HG02678 (cell line): ENCODE measurements around the gene RCSD1.

Experiments
- ATAC-seq: cut with Tn5 transposase; IDR thresholded peaks from one replicate; pipeline ENCODE4 v1.9.1; 2021; ENCODE audit warnings: mild to moderate bottlenecking, moderate library complexity; ENCODE audit not compliant: unreplicated experiment

The RCSD1 gene

DNA sequence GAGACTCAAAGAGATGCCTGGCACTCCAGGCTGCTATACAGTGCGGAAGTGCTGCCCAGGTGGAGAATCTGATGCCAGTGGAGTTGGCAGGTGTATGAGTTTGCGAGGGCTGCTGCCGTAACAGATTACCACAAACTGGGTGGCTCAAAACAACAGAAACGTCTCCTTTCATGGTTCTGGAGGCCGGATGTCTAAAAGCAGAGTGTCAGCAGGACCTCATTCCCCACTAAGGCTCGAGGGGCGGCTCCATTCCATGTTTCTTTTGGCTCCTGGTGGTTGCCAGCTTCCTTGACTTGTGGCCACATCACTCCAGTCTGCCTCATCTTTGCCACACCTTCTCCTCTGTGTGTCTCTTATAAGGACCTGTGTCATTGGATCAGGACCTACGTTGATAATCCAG is 10.0 kb downstream of the RCSD1 start:
- ATAC-seq, result no peak

DNA sequence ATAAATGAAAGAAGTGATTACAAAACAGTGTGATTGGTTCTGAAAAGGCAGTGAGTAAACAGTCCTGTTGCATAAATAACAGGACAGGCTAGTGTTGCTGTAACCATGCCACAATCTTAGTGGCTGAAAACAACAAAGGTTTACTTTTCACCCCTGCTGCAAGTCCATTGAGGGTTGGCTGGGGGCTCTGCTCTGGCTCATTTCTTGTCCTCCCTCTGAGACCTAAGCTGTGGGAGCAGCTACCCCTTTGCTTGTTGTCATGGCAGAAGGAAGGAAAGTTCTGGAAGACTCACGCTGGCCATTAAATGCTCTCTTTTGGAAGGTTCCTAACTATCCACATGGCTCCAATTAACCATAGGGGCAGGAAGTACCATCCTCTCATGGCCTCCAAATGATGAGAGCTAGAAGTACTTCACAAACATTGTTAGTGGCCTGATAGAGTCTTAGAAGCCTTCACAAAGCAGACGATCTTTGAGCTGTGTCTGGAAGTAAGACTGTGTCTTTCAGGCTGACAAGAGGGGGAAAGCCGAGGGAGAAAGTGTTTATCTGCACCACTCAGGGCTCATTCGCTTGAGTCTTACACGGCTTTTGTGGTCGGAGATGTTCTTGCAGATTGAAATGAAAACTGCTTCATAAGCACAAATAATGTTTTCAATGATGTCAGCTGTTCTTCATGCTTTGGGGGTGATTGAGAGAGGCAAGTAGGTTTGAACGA is 11.9 kb downstream of the RCSD1 start:
- no peak for ATAC-seq

DNA sequence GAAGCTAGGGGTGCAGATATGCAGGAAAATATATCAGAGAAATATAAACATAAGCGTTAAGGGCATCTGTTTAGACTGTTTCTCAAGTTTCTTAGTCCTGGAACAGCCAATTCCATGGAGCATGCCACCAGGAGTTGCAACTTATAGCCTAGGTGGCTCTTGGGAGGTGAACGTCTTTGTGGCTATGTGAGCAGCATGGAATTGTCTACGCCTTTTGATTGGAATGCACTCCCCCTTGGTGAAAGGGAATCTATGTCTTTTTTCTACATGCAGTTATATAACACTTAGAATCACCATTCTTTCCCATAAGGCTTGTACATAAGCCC is 12.4 kb downstream of the RCSD1 start:
- no peak for ATAC-seq

DNA sequence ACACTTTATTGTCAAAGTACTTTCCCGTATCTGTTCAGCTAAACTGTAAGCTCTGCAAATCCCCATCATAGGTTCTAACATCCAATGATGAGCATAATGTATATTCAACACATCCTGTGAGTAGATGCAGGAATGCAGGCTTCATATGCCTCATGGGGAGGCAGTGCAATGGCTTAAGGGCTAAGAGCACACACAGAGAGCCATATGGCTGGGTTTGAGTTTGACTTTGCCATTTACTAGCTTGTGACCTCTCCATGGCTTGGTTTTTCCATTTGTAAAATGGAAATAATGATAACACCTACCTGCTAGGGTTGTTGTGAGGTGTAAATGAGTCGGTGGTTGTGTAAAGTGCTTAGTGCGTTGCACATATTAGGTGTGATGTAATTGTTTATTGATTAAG is 13.4 kb downstream of the RCSD1 start:
- no peak for ATAC-seq

DNA sequence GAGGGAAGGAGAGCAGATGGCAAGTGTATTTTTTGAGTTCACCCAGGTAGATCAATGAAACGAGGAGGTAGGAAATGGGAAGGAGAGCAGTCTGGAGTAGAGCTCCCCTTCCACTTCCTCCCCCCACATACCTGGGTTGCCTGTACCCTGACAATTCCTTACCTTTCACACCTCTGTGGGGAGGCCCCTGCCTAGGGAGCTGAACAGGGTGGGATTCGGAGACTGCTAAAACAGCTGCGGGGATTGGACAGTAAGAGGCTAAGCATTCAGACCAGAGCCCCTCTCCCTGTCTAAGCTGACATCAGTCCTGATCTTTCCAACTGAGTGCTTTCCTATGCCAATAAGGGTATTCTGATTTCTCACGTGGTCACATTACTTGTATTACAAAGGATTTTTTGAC is 14.5 kb downstream of the RCSD1 start:
- ATAC-seq, result no peak

DNA sequence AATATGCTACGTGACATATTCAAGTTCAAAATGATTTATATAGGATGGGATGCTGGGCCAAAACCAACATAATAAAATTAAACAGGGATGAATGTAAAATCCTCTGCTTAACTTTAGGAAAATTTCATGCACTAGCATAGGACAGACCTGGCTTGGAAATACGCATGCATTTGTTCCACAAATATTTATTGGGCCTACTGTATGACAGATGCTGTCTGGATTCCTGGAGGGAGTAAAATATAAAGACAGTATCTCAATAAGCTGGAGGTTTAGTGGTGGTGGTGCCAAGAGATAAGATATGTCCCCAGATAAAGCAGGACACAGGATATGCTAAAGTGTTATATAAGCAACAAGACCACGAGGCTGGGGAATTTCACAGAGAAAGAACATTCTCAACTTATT is 15.1 kb downstream of the RCSD1 start:
- no peak for ATAC-seq

DNA sequence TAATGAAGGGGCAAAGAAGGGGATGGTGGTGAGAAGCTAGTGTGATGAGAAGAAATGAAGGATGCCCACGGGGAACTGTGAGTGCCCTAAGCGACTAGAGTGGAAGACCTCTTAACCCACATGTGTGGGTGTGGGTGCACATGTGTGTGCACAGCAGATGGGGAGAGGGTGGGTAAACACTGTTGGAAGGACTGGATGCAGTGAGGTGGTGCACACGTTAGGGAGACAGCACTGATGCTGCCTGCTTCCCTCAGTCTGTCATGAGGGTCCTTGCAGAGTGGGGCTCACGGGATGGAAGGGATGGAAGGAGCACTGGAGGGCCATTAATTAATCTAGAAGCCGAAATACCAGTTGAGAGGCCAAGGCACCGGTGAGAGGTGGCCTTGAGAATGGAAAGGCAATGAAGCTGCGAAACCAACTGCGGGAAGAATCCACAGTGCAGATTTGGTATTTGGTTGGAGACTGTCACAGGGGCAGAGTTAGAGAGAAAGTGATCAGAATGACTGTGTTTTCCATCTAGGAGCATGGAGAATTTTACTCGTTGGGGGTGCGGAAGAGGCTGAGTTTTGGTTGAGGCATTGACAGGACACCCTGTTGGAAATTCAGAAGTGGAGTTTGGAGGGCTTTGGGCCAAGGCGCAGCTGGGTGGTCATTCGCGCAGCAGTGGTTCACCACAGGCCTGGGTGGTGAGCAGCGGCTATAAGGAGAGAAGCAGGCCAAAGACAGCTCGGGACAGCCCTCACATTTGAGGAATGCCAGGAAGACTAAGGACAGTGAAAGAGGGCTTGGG is 15.8 kb downstream of the RCSD1 start:
- no peak for ATAC-seq

DNA sequence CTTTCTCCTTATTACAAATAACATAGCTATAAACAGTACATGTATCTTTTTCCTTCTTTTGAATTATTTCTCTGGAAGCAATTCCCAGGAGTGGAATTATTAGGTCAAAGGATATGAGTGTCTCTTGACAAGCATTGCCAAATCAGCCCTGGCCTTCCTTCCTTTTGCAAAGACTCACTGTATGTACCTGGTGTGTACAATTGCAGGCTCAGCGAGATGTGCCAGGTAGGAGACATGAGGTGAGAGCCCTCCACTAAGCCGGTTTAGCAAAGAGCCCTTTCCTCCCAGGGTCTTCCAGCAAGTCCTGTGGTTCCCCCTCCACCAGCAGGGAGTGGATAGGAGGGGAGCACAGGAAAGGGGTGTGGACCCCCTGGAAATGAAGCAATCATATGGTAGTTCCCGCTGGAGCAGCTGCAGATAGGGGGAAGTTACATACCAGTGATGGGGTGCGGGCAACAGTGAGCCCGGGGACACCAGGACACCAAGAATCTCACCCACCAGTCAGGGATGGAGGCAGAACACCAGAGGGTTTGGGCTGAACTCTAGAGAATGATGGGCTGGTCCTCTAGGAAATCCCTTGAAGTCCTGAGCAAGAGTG is 18.3 kb downstream of the RCSD1 start:
- no peak for ATAC-seq

DNA sequence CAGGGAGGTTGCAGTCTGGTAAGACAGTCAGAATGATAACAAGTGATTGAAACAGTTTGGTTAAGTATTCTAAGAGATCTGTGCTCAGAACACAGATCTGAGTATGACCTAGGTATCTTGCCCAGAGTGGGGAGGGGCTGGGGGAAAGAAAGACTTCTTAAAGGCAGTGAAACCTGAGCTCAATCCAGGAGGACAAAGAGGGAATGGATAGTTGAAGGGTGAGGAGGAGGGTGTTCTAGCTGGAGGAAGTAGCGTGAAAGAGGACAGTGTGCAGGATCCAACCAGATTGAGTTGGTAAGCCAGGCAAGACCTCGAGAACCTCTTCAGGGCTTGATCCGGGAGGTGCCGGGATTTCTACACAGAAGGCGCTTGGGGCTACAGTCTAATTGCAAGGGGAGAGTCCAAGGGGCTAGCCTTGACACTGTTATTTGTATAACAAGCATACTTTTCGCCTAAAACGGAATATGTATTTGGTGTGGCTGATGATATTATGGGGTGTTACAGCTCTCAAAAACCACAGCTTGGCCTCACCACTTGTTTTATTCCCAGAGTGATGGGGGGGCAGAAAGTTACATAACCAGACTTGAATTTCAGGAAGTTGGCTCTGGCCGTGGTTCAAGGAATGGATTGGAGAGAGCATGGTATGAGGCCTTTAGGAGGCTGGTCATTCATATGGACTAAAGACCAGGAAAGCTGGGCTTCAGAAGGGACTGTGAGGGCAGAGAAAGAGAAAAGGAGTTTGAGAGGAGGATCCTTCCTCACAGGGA is 19.1 kb downstream of the RCSD1 start:
- ATAC-seq, result no peak

DNA sequence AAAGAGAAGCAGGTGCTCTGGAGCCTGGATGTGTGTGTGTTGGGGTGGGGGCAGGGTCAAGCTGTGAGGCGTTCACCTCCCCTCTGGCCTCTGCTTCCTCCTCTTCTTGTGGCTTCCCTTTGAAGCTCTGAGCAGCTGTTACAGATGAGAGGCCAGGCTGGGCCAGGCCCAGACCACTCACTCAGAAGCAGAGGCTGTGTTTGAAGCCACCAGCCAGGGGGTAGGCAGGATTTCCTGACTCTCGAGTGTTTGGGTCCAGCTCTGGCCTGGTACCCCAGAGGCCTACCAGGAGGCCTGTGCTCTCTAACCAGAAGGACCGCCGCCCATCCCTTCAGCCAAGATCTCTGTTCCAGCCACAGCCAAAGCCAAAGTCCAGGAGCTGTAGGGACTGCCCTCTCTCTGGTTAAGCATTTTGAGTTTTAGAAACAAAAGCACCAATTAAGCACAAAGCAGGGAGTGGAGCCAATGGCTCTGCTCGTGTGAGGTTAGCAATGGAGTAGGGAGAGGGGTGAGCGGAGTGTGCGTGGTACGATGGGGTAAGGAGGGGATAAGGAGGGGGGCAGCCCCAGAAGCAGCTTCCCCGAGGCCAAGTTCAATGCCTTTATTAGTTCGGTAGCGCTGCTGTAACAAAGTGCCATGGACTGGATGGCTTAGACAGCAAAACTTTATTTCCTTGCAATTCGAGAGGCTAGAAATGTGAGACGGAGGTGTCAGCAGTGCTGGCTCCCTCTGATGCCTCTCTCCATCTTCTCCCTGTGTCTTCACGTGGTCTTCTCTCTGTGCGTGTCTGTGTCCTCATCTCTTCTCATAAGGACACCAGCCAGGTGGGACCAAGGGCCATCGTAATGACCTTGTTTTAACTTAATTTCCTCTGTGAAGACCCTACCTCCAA is 20.5 kb downstream of the RCSD1 start:
- ATAC-seq, result peak; percentile 87

DNA sequence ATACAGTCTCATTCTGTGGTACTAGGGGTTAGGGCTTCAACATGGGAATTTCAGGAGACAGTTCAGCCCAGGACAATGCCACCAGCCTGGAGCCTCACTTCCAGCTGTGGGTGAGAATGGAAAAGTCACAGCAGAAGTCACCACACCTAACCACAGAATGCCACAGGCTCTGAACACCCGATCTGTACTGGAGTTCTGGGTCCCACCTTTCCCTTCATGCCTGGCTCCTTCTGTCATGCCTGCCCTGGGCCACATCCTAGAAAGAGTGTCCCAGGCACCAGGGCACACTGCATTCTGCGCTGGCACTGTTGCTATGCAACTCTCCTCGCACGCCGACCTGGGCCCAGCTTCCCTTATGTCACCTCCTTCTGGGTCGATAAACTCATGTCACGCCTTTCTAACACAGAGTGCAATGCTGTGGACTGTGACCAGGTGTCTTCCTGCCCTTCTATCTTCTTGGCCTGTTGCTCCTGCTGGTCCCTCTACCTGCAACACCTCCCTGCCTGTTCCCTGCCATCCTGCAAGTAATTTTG is 21.2 kb downstream of the RCSD1 start:
- ATAC-seq, result peak; percentile 39

DNA sequence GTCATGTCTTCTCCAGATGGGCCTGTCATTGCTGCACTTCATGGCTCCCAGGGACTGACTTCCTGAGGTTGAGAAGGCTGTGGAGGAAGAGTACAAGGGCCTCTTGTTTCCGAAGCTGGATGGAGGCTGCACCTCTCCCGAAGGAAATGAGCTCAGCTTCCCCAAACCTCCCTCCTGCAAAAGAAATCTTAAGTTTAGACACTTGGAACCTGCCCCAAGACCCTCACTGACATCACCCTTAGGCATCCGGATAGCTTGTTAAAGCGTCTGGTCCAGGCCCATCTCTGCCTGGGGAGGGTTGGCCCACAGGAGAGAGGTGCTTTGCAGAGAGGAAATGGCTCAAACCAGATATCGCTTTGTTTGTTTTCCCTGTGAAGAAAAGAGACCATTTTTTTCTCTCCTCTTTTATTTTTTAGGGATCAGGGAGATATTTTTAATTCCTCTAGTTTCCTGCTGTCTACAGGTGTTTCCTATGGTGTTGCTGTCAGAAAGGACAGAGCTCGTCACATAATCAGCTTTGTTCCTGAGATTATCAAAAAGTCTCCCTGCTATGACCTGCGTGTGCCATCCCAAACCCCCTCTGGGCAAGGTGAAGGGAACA is 25.0 kb downstream of the RCSD1 start:
- ATAC-seq, result no peak

DNA sequence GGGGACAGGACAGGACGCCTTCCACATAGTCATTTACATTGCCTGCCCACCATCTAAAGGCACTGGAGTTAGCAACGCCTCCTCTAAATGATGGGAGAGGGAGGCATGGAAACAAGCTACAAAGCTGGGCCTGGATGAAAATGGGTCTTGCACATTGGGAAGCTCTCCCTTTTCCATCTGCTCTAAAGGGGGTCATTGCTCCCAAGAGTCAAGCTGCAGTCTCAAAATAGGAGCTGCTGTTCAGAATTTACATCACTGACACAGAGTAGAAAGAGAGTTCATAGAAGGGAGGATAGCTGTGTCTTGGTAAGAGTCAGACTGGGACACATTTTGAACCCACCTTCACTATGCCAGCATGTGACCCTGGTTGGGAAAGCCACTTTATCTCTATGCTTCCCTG is 26.6 kb downstream of the RCSD1 start:
- no peak for ATAC-seq

DNA sequence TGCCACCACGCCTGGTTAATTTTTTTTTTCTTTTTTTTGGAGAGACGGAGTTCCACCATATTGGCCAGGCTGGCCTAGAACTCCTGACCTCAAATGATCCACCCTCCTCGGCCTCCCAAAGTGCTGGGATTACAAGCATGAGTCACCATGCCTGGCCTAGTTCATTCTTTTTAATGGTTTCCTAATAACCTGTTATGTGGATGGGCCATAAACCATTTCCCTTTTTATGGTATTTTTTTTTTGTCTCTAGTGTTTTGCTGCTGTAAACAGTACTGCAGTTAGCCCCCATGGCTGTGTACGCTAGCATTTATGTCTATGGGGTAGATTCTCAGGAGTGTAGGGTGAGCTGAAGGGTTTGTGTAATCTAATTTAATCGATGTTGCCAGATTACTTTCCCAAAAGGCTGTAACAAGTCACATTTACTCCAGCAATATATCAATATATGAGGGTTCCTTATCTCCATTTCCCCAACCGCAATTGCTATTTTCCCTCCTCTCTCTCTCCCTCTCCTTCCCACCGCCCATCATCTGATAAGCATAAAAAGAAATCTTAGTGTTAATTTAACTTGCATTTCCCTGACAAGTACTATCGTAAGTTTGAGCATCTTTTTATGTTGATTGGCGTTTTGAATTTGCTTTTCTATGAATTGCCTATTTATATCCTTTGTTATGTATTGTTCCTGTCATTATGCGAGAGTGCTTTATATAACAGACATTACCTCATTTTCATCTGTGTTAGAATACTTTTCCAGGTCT is 28.7 kb downstream of the RCSD1 start:
- ATAC-seq, result no peak

DNA sequence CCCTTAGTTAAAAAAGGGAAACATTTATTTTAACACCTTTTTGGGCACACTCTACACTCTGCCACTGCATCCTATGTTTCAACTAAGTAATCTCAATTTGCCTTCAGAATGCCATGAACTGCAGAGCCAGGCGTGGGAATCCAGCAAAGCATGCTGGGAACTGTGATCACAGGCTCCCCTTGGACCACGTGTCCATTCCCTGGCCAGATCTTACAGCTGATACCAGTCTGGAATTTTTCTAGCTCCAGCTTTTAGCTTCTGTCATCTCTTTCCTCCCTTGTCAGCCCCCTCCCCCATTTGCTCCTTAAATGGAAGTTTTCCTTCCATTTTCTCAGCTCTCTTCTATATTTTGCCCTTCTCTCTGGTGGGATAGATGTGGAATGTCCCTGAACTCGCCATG is 29.4 kb downstream of the RCSD1 start:
- no peak for ATAC-seq

DNA sequence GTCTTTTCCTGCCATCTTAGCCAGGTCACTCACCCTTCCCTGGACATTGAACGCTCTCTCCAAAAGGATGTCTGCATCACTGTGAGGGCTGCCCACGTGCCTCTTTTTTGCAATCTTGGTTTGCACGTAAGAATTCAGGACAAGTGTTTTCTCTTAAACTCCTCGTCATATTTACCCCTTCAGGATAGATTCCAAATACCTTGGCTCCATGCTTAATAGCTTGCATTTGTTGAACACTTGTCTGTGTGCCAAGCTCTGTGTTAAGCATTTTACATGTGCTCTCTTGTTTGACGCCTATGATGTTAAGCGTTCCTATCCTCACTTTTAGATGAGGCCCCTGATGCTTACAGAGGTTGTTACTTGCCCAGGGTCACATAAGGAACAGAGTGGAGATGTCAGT is 29.8 kb downstream of the RCSD1 start:
- no peak for ATAC-seq

DNA sequence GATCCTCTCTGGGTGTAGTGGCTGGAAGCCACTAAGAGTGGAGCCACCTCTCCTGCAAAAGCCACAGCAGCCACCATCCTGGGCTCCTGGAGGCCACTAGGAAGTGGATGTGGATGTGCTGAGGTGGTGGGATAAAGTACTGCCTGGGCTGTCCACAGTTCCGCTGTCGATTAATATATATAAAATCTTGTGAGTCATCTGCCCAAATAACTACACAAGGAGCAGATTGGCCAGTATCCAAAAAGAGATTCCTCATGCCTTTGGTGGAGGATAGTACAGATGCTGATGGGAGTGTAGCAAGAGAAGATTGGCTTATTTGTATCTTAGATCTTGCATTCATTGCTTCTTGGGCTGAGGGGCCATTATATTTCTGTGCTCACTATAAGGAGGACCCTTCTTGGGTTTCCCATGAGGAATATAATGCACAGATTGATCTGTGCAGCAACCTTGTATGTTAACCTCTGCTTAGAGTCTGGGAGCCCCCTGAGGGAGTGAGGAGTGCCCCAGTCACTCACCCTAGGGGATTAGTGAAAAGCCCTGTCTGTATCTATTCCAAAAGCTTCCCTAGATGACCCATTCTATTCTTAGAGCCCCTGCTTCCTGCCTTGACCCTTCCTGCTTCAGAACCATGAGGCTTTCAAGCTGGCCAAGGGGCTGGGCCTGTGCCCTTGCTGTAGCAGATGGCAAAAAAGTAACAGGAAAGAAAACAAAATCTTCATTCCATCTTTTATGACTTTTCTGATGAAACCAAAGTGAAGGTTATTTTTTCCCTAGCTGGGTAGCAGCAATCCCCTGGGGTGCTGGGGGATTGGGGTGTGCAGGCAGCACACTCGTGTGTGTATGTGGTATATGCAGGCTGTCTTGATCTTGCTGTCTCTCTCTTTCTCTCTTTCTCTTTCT is 31.7 kb downstream of the RCSD1 start:
- no peak for ATAC-seq
